Stimulated activated CD4-positive, alpha-beta T cell treated with anti-CD3 and anti-CD28 coated beads, Interleukin-4, amount 100 ng/mL, for 1 hour (primary cell): ENCODE data around the gene ALG14.
A peak's percentile ranks its signal among the peaks of the same experiment; 100 is the strongest.

Experiments
- DNase-seq: peaks from one replicate; pipeline ENCODE4 v3.0.0-alpha.2; 2020

Gene ALG14

DNA sequence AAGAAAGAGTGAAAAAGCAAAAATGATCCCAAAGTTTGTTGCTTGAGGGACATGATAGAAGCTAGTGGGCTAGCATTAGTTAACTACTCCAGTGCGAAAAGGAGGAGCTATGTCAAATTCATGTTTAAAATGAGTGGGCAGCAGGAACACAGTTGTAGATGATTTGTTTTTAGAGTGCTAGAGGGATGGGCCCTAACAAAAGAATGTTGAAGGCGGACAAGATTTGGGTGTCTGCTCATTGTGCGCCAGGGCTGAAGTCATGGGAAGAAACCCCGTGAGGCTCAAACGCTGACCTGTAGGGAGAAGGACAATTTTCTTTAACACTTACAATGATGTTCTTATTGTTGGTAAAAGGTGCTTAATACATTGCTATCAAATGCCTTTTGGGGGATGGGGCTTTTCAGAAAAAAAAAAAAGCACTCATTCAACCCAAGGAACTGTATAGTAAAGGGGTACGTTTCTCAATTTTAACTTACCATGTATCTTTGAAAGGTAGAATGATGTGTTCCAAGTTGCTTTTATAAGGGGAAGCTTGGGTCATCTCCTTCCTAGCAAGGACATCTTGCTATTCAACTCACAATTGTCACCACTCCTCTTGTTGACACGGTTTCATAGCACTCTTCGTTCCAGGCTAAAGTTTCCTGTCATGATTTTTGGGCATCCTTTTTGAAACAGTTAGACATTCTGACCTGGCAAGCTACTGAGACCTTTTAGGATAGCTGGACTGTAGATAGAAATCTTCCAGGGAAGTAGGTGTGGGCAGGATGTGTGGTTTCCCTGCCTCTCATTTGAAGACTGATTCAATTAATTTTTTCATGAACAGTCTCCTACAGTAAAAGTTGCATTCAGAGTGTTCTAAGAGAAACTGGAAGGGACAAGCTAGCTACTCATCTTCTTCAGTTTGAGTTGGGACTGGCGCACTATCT is 92.8 kb downstream of the ALG14 start:
- DNase-seq: no peak

DNA sequence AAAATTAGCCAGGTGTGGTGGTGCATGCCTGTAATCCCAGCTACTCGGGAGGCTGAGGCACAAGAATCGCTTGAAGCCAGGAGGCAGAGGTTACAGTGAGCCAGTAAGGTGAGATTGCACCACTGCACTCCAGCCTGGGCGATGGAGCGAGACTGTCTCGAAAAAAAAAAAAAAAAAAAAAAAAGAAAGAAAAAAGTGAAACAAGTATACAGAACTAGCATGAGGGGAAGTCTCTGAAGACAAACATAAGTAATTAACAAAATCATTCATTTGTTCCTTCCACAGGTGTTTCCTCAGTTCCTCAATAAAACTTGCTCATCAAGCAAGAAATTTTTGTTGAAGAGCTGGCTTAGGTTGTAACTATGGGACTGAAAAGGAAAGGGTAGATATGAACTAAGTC is 93.6 kb downstream of the ALG14 start:
- no peak for DNase-seq

DNA sequence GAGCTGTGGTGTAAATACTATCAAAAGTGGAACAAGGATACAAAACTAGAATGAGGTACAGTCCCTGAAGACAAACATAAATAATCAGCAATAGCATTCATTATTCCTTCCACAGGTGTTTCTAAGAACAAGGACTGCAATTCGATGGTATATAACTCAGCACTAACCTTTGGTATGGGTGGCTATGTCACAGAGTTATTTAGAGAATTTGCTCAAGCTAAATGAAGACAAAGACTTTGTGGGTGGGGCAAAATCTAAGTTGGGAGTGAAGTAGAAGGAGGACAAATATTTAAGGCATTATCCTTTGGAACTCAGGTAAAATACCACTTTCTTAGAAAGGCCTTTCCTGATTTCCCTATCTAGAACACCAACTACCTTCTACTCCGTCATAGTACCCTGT is 94.3 kb downstream of the ALG14 start:
- DNase-seq: no peak

DNA sequence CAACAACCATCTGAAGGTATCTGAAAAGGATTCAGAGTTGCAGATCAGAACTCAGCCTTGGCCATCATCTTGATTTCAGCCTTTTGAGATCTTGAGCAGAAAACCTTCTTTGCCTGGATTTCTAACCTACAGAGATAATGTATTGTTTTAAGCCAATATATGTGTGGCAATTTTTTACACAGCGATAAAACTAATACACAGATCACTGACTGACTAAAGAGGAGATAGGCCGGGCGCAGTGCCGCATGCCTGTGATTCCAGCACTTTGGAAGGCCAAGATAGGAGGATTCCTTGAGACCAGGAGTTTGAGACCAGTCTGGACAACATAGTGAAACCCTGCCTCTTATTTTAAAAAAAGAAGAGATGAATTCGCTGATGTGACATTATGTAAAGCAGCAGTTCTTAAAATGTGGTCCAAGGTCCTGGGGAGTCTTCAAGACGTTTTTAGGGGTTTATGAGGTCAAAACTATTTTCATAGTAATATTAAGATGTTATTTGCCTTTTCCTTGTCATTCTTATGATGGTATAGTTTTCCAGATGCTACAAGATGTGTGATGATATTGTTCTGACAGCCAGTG is 95.7 kb downstream of the ALG14 start:
- no peak for DNase-seq

DNA sequence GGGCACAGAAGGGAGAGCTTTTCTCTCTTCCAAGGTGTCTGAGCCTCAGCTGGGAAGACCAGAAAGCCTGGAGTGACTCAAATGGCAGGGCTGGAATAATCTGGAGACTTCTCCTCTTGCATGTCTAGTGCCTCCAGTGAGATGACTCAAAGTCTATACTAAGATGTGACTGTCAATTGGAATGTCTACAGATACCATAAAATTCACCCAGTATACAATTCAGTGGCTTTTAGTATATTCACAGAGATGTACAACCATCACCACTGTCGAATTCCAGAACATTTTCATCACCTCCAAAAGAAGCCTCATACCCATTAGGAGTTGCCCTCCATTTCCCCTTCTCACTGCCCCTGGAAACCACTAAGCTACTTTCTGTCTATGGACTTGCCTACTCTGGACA is 97.9 kb downstream of the ALG14 start:
- no peak for DNase-seq

DNA sequence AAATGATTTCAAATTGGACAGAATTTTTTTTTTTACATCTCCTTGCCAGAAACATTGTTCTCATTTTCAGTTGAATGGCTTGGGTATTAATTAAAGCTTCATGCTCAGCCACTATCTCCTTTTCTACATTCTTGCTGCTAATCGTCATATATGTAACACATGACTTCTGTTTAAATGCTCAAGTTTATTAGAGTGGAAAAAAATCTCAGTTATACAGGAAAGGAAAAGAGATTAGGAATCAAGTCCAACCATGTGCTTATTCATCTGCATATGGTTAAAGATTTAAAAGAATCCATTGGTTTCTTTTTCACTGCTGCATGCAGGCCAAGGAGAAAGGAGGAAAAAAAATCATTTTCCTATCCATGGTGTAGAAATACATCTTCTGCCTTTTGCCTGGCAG is 98.5 kb downstream of the ALG14 start:
- no peak for DNase-seq

DNA sequence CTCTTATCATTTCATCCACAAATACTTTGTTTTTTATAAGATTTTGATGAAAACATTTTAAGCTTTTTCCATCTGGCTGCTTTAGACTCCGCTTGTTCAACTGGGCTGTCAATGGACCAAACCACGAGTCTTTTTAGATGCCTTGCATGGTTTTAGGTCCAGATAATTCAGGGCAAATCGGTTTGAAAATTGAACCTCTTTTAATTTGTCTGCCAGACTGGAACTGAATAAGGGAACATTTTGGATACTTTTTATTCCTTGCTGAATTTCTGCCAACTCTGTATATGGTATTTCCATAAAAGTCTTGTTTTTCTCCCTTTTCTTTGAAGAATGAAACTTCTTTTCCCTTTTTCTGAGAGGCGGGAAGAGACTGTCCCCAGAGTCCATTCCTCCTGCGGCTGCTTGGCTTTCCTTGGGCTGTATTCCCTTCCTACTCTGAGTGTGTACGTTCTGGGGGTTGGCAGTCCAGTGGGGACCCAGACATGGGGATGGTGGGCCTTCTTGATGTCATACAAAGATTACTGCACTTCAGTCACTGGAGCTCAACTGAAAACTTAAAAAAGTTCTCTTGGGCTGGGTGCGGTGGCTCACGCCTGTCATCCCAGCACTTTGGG is 99.3 kb downstream of the ALG14 start:
- no peak for DNase-seq

DNA sequence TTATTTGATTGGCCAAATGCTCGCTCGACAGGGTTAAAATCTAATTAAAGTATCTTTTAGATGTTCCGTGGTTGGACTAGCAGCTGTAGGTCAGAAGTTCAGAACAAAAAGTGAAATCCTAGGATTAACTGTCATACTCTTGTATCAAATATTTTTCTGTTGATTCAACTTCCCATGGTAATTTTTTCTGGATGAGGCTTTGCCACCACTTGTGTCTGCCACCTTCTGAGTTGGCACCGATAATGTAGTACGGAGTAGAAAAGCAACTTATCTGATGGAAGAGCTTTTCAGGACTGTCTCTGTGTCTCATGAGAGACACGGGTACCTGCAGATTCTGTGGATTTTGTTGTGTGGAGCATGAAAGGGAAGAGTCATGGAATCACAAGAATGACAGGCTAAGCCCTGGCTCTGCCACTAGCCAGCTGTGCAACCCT is 101.2 kb downstream of the ALG14 start:
- DNase-seq: no peak

DNA sequence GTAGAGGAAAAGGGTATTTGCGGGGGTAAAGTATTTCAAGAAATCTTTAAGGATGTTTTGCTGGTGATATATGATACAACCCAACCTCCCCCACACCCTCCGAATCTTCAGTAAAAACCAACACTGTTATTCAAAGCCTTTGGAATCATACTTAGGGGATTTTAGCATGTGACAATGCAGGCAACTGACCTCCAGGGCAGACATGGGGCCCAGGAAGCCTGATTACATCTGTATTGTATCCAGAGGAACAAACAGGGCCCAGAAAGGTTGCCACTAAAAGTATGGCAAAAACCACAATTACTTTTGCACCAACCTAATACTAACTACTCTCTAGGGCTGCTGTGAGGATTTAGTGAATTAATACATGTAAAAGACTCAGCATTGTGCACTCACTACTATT is 102.0 kb downstream of the ALG14 start:
- DNase-seq: no peak

DNA sequence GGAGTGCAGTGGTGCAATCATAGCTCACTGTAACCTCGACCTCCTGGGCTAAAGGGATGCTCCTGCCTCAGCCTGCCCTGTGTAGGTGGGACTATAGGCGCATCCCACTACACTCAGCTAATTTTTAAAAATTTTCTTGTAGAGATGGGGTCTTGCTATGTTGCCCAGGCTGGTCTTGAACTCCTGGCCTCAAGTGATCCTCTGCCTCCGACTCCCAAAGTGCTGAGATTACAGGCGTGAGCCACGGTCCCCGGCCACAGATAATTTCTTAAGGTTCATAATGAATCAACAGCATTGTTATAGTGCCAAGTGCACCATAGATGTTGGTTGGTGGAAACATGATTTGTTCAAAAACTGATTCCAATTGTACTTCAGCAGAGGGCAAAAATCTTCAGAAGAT is 103.6 kb downstream of the ALG14 start:
- DNase-seq: no peak

DNA sequence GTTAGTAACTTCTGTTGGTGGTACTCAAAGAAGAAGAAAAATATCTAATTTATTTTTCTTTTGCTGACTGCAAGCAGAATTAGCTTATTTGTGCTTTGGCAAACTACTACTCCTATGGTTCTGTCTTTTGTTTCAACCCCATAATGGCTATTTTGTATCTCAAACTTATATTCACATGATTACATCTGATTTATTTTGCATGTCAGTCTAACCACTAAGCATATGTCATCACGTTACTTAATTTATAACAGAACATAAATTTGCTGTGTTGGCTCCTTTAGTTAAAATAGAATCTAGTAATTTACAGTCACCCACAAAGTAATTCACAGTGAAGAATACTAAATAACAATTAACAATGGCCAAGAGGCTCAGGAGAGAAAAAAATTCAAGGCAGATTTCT is 106.7 kb downstream of the ALG14 start:
- DNase-seq: no peak

DNA sequence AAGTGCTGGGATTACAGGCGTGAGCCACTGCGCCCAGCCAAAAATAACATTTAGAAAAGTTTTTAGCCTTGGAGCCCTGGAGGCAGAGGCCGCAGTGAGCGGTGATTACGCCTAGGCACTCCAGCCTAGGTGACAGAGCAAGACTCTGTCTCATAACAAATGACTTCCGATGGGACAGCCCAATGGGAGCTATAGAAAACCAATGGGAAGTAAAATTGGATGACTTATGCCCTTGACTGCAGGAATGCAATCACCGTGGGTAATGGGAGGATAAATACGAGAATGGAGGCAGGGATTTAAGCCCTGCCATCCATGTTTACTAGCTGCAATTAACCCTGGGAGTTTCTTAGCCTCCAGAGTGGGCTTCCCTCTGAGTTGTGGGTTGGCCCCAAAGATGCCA is 108.9 kb downstream of the ALG14 start:
- DNase-seq: no peak

DNA sequence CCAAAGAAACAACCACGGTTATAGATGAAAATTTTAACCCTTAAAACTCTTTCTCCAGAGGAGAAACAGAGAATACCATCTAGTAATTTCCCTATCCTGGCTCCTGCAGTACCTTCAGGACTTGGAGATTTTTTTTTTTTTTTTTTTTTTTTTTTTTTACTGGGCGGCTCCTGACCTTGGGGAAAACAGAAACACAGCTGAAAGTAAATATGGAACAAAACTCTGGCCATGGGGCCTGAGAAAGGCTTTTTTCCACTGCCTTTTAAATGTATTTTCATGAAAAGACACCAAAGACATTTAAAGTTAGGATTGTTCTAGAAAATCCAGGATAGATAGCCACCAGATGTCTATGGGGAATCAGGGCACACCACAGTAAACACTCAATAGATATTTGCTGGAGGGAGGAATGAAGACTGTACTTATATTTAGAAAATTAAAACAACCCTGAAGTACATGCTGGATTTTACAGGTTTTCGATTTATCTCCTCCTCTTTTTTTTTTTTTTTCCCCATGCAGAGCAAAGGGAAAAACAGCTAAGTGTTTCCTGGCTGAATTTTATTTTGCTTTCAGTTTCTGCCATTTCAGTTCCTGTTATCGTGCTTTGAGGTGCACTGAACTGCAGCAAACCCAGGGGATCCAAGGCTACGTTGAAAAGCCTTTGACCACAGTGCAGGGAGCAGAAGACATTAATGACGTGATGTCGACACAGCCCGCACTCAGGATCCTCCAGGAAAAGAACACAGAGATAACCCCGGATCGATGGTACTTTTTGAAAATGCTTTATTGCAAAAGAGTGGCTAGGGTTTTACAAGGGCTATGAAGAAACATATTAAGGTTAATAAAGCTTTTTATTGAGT is 110.1 kb downstream of the ALG14 start:
- DNase-seq: peak; percentile 4

DNA sequence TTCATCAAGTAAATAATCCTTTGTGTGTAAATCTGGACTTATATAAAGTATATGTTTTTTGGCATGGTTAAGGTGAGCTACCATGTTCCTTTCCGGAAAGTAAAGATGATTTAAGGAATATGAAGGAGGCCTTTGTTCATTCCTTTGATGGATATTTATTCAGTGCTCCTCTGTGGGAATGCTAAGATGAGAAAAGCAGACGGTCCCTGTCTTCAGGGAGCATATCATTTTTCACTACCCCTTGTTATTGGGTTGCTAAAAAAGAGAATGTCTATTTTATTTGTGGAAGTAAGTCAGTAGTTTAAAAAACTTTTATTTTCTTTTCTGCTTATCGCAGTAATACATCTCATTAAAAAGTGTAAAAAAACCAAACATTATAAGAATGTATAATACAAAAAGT is 110.8 kb downstream of the ALG14 start:
- no peak for DNase-seq

DNA sequence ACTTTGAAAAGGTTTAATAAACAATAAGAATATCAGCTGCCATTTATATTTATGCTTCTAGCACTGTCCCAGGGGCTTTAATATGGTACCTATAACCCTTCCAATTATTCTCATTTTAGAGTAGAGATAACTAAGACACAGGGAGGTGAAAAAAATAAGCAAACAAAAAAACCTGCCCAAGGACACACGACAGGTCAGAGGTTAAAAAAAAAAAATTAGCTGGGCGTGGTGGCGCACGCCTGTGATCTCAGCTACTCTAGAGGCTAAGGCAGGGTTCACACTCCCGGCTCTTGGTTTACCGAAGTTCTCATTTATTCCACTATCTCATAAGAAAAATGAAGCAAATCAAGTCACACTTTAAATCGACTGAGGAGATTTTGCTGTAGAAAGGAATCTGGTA is 111.2 kb downstream of the ALG14 start:
- no peak for DNase-seq

DNA sequence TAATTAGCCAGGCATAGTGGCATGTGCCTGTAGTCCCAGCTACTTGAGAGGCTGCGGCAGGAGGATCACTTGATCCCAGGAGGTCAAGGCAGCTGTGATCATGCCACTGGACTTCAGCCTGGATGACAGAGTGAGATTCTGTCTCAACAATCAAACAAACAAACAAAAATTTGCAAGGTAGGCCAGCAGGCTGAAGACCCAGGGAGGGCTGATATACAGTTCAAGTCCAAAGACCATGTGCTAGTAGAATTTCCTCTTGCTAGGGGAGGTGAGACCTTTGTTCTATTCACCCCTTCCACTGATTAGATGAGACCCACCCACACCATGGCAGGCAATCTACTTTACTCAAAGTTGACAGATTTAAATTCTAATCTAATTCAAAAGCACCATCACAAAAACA is 114.7 kb downstream of the ALG14 start:
- no peak for DNase-seq

DNA sequence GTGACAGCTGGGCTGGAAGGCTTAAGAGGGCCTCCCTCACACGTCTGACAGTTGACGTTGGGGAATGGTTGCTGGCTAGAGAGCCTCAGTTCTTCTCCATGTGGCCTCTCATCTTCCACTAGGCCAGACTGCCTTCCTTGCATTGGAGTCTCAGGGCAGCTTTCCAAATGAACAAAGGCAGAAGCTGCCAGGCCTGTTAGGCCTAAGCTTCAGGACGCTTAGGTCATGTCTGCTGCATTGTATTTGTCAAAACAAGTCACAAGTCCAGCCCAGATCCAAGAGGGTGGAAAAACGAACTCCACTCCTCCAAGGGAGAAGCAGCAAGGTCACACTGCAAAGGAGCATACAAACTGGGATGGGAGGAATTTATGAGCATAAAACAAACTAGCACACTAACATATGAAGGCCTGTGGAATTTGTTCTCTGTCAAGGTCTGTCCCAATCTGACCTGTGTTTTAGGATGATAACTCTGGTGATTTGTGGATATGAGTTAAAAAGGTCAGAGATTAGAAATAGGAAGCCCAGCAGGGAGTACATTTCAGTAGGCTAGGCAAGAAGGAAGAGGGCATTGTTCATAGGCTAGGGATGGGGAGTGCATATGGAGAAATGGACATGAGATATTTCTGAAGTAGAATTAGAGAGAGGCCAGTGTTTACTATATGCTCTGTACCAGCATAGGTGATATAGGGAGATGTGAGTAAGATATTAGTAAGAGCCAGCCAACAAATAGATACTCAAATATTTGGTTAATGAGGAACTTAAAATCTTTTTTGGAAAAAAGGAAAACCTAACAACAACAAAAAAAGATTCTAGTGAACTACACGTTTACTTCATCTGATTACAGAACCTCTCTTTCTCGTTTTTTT is 116.8 kb downstream of the ALG14 start:
- no peak for DNase-seq

DNA sequence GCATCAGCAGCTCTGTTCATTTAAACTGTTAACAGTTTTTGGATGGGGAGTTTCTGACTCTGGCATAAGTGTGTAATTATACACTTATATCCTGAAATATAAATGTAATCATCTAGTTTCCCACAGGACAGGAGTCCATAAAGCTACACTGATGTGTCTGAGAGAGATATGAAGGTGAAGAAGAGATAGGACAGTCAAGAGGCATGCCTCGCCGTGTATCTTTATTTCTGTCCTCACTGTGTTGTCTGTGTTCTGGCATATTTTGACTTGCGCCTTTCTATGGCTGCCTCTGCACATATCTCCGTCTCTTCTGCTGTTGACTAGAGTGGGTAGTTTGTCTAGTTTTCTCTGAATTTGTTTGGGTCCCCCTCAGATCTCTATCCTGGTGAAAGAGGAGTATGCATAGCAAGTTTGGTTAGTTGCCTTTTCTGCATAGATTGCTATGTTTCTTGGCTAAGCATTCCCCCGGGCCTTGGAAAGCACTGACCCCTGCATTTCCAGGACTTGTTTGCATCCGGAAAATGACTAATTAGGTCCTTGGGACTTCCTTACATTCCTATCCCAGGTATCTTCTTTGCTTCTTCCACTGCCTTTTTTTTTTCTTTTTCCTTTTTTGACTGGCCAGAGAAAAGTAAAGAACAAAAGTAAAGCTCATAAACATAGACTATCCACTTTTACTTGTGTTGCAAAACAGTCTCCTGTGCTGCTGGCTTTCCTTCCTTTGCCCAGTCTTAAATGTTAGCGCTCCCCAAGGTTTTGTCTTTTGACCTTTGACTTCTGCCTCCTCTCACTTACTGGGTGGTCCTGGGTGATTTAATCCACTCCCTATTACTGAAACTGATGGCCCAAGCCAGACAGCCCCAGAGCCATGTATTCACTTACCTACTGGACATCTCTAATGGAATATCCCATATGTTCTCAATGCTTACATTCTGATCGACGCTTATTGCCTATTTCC is 118.2 kb downstream of the ALG14 start:
- no peak for DNase-seq

DNA sequence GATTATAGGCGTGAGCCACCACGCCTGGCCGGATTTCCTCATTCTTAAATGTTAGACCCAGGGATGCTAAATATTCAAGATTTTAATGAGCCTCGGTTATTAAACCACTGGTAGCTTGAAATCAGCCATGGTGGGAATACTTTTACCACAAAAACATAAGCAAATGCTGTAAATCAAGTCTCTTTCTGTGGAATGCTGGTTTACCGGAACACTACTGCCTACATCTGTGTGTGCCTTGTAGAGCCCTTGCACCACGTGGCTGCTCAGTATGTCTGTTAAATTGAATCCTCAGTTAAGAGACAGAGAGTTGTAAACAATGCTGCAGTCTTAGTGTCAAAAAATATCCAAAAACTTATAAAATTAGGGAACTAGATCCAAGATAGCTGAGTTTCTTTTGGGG is 119.0 kb downstream of the ALG14 start:
- no peak for DNase-seq

DNA sequence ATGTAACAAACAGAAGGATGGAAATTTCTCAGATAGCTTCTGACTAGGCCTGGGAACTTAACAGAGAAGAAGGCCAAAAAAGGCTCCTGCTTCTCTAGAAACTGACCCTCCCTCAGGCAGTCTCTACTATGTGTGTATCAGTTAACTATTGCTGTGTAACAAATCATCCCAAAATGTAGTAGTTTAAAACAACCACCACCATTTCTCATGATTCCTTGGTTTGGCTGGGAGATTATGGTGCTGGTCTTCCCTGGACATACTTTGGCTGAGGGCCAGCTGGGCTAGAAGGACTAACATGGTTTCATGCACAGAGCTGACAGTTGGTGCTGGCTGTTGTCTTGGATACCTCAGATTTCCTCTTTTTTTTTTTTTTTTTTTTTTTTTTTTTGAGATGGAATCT is 119.6 kb downstream of the ALG14 start:
- DNase-seq: no peak

DNA sequence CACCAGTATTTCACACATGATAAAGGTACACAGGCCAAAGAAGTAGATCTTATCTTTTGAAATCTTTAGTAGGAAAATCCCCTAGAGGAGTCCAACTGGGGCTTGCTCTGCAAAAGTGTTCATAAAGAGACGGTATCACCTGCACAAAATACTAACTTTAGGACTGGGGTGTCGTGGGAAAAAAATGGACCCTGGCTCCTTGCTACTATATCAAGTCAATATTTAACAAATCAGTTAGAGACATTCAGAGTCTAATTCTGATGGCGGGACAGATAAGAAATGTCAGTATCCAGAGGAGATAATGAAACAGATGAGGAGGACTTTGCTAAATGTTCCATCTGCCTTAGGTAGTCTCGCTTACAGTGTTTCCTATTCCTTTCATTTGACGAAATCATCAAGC is 120.2 kb downstream of the ALG14 start:
- DNase-seq: no peak
